Naive thymus-derived CD4-positive, alpha-beta T cell (primary cell): ENCODE measurements around the gene NUP93. TPM values are rescaled to one million over a fixed set of nuclear protein-coding genes. Genes with fewer than 3 reads are reported as not detected.
"Not testable (repeated sequence)": the region's sequence is repeated elsewhere in the genome, so short reads cannot be mapped to it uniquely, and the experiment has no call there.

Experiments used
- ATAC-seq: fragments of 150-1000 bp; cut with Tn5 transposase; 2 replicates; pipeline ENCODE4 v1.10.0; 2021; ENCODE audit warnings: mild to moderate bottlenecking, moderate library complexity
- CTCF ChIA-PET: fragments of 350-600 bp; sonication (Branson Sonifier 250); formaldehyde crosslinking; loops from one replicate; lab custom pipeline; 2021; ENCODE audit warnings: antibody characterized with exemption; lab: Charles Lee
- POLR2A ChIA-PET: fragments of 350-600 bp; sonication (Branson Sonifier 250); formaldehyde crosslinking; loops from one replicate; lab custom pipeline; 2021; ENCODE audit warnings: antibody characterized with exemption, inconsistent platforms; lab: Charles Lee
- DNase-seq, 9 donors: peaks; one replicate each; pipeline versions ENCODE4 v3.0.0 to v3.0.0-alpha.2; 2020 to 2022; ENCODE audit warnings: mixed read lengths in 1 of 9
- H3K27ac ChIP-seq: one replicate; pipeline ENCODE4 v1.7.0; 2013; ENCODE audit warnings: mild to moderate bottlenecking, low read depth, low read length, moderate library complexity
- H3K27me3 ChIP-seq, 2 donors: one replicate each; pipeline ENCODE4 v1.7.0; 2013; ENCODE audit warnings: low read length in 2 of 2, mild to moderate bottlenecking in 2 of 2, moderate library complexity in 2 of 2; ENCODE audit not compliant: control insufficient read depth in 2 of 2, insufficient read depth in 2 of 2
- H3K36me3 ChIP-seq, 3 experiments: 1 replicate in 2 of 3; 2 replicates in 1 of 3; pipeline ENCODE4 v1.7.0; 2013; ENCODE audit warnings: low read length in 3 of 3, mild to moderate bottlenecking in 3 of 3, moderate library complexity in 1 of 3; ENCODE audit not compliant: insufficient read depth in 3 of 3, control insufficient read depth in 2 of 3
- H3K4me1 ChIP-seq, 2 donors: one replicate each; pipeline ENCODE4 v1.7.0; 2013; ENCODE audit warnings: low read length in 2 of 2, mild to moderate bottlenecking in 2 of 2, moderate library complexity in 1 of 2; ENCODE audit not compliant: control insufficient read depth in 2 of 2, insufficient read depth in 2 of 2
- H3K4me3 ChIP-seq: 2 replicates; pipeline ENCODE4 v1.7.0; 2013; ENCODE audit warnings: mild to moderate bottlenecking, low read length
- H3K9me3 ChIP-seq, 3 experiments: 1 replicate in 2 of 3; 2 replicates in 1 of 3; pipeline ENCODE4 v1.7.0; 2013; ENCODE audit warnings: low read length in 3 of 3; ENCODE audit not compliant: control insufficient read depth in 2 of 3
- H3K27ac Mint-ChIP-seq, 9 donors: one replicate each; pipeline ENCODE4 v1.8.0; 2020 to 2022; ENCODE audit warnings: mixed read lengths in 9 of 9, mild to moderate bottlenecking in 8 of 9, moderate library complexity in 5 of 9, inconsistent platforms in 2 of 9
- H3K27me3 Mint-ChIP-seq, 5 donors: one replicate each; pipeline ENCODE4 v1.8.0; 2021 to 2022; ENCODE audit warnings: mixed read lengths in 5 of 5, mild to moderate bottlenecking in 1 of 5
- H3K36me3 Mint-ChIP-seq, 5 donors: one replicate each; pipeline ENCODE4 v1.8.0; 2020 to 2022; ENCODE audit warnings: mixed read lengths in 5 of 5, mild to moderate bottlenecking in 3 of 5, inconsistent platforms in 1 of 5
- H3K4me1 Mint-ChIP-seq, 7 donors: one replicate each; pipeline ENCODE4 v1.8.0; 2020 to 2022; ENCODE audit warnings: mixed read lengths in 7 of 7, mild to moderate bottlenecking in 3 of 7, inconsistent platforms in 1 of 7
- H3K4me3 Mint-ChIP-seq, 10 donors: one replicate each; pipeline ENCODE4 v1.8.0; 2020 to 2022; ENCODE audit warnings: mild to moderate bottlenecking in 10 of 10, mixed read lengths in 10 of 10, moderate library complexity in 6 of 10, inconsistent platforms in 2 of 10
- H3K9me3 Mint-ChIP-seq, 11 donors: one replicate each; pipeline ENCODE4 v1.8.0; 2020 to 2022; ENCODE audit warnings: mixed read lengths in 11 of 11, mild to moderate bottlenecking in 4 of 11, inconsistent platforms in 1 of 11, moderate library complexity in 1 of 11
- intact Hi-C, 2 donors: fragments of 100-400 bp; cut with micrococcal nuclease; formaldehyde crosslinking; loops; one replicate each; pipeline ENCODE4 v1.15.1; 2023
- polyA plus RNA-seq, 2 donors: library from polyadenylated mRNA; unstranded; fragments of 300-500 nt; fragmentation: Illumina TruSeq; gene quantifications; one replicate each; pipeline ENCODE4 v1.2.3, GENCODE V29; 2021
- total RNA-seq, 6 experiments: library from RNA in 5 of 6; stranded (reverse) in 5 of 6; gene quantifications; 1 replicate in 5 of 6; 2 replicates in 1 of 6; pipeline ENCODE4 v1.2.3 and lab custom pipeline; 2021 to 2026

Gene NUP93
- total and polyA plus RNA-seq, 7 experiments from 2014 or later, result 53.0 to 90.5 (median 64.5) TPM

DNA sequence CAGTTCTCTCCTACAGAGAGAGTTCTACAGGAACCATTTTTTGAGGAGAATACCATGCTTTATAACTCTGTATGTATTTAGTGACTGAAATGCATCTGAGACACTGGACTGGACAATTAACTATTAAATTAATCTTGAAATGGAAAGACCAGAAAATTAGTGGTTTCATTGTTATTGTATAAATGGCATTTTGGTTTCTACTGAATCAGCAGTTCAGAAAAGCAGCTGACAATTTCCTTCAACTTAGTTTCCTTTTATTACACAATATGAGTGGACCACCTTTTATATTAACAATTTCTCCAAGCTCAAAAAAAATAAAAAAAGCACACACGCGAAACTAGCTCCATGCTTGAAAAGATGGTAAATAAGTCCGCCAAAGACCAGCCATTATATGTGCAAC lies 69.0 kb downstream of the NUP93 start:
- no peaks in the 10 kb centered on the region for H3K4me1 ChIP-seq
- Mint-ChIP-seq H3K27ac (no peak overlapping the region), H3K27me3 (no peaks in the 10 kb centered on the region), H3K36me3 (peaks cover 0 to 17% (median 5%) of the 10 kb centered on the region in 5 donors), H3K9me3 (no peaks in the 10 kb centered on the region), H3K4me3 (no peak overlapping the region), H3K4me1 (peaks cover 0 to 2% (median 0%) of the 10 kb centered on the region in 7 donors)
- ChIA-PET POLR2A (interaction anchor here (0.7 kb wide), 1 partner anchor 24 kb away, joined by 4 read pairs; no protein-coding TSS in a partner anchor), CTCF (interaction anchor here (0.6 to 0.7 kb wide), 2 partner anchors 75 to 97 kb away, joined by 3 to 4 read pairs; no protein-coding TSS in a partner anchor)
- DNase-seq (no peak), ATAC-seq (no peak)
- H3K27me3 ChIP-seq, result no peaks in the 10 kb centered on the region
- intact Hi-C loops, result no loop called here
- H3K4me3 ChIP-seq, result no peak overlapping the region
- H3K36me3 ChIP-seq, result peaks cover 0 to 7% (median 0%) of the 10 kb centered on the region in 3 experiments
- no peaks in the 10 kb centered on the region for H3K9me3 ChIP-seq
- no peak overlapping the region for H3K27ac ChIP-seq

DNA sequence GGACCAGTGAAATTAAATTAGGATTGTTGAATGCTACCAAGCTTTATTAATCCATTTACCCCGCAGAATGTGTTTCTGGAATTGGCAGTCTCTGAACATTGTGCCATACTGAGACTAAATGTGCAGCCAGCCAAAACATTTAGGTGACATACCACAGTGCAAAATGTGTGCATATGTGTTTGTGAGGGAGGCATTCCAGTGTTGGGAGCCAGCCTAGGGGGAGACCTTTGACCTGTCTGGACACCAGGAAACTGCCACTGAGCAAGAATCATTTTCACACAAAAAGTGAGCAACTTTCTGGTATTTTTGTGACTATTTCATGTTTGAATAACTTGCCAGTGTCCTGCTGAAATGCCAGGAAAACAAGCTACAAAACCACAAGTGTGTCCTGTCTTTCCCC lies 70.4 kb downstream of the NUP93 start:
- no peak overlapping the region for H3K4me3 ChIP-seq
- no peaks in the 10 kb centered on the region for H3K9me3 Mint-ChIP-seq
- peaks cover 0 to 2% (median 0%) of the 10 kb centered on the region in 7 donors for H3K4me1 Mint-ChIP-seq
- DNase-seq (no peak), ATAC-seq (no peak)
- POLR2A ChIA-PET, result no interaction called here
- no peak overlapping the region for H3K27ac Mint-ChIP-seq
- intact Hi-C loops, result no loop called here
- peaks cover 0 to 12% (median 0%) of the 10 kb centered on the region in 3 experiments for H3K36me3 ChIP-seq
- CTCF ChIA-PET, result no interaction called here
- no peaks in the 10 kb centered on the region for H3K27me3 ChIP-seq
- no peak overlapping the region for H3K27ac ChIP-seq
- no peaks in the 10 kb centered on the region for H3K4me1 ChIP-seq
- H3K9me3 ChIP-seq, result no peaks in the 10 kb centered on the region
- peaks cover 0 to 24% (median 6%) of the 10 kb centered on the region in 5 donors for H3K36me3 Mint-ChIP-seq
- H3K27me3 Mint-ChIP-seq, result no peaks in the 10 kb centered on the region
- no peak overlapping the region for H3K4me3 Mint-ChIP-seq

- Mint-ChIP-seq H3K4me3 (no peak overlapping the region), H3K4me1 (peaks cover 0 to 2% (median 0%) of the 10 kb centered on the region in 7 donors), H3K36me3 (peaks cover 11 to 36% (median 15%) of the 10 kb centered on the region in 5 donors), H3K9me3 (no peaks in the 10 kb centered on the region), H3K27ac (no peak overlapping the region), H3K27me3 (no peaks in the 10 kb centered on the region)
- intact Hi-C loops, result no loop called here
- DNase-seq, result no peak
- H3K27me3 ChIP-seq, result no peaks in the 10 kb centered on the region
- CTCF ChIA-PET, result no interaction called here
- H3K4me1 ChIP-seq, result no peaks in the 10 kb centered on the region
- POLR2A ChIA-PET, result interaction anchor here (0.7 kb wide), 1 partner anchor 50 kb away, joined by 3 read pairs; no protein-coding TSS in a partner anchor
- no peak for ATAC-seq
- H3K4me3 ChIP-seq, result no peak overlapping the region
- H3K9me3 ChIP-seq, result no peaks in the 10 kb centered on the region
- H3K27ac ChIP-seq, result no peak overlapping the region
- H3K36me3 ChIP-seq, result peaks cover 0 to 26% (median 0%) of the 10 kb centered on the region in 3 experiments
Observed at GRCh38 chr16:56801762-56802161, 71.8 kb downstream of the NUP93 start.

- peaks cover 18 to 40% (median 21%) of the 10 kb centered on the region in 5 donors for H3K36me3 Mint-ChIP-seq
- CTCF ChIA-PET, result no interaction called here
Observed at GRCh38 chr16:56807011-56807675, 77.2 kb downstream of the NUP93 start.

DNA sequence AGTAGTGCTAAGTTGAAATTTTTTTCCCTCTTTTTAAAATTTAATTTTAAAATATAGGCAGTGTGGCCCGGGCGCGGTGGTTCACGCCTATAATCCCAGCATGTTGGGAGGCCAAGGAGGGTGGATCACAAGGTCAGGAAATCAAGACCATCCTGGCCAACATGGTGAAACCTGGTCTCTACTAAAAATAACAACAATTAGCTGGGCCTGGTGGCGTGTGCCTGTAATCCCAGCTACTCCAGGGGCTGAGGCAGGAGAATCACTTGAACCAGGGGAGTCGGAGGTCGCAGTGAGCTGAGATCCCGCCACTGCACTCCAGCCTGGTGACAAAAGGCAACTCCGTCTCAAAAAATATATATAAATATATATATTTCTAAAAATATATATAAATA lies 77.7 kb downstream of the NUP93 start:
- not testable (repeated sequence) for H3K4me1 Mint-ChIP-seq, H3K27ac Mint-ChIP-seq

More at GRCh38 chr16:56807011-56807675, 77.2 kb downstream of the NUP93 start:
- H3K4me3 ChIP-seq, result no peak overlapping the region
- no peaks in the 10 kb centered on the region for H3K4me1 ChIP-seq
- intact Hi-C loops, result no loop called here
- H3K36me3 ChIP-seq, result peaks cover 0 to 24% (median 0%) of the 10 kb centered on the region in 3 experiments
- POLR2A ChIA-PET, result no interaction called here
- Mint-ChIP-seq H3K4me3 (no peak overlapping the region), H3K4me1 (peaks cover 0 to 2% (median 0%) of the 10 kb centered on the region in 7 donors), H3K9me3 (peaks cover 0 to 1% (median 0%) of the 10 kb centered on the region in 11 donors), H3K27ac (no peak overlapping the region), H3K27me3 (no peaks in the 10 kb centered on the region)
- no peaks in the 10 kb centered on the region for H3K27me3 ChIP-seq
- H3K9me3 ChIP-seq, result no peaks in the 10 kb centered on the region
- no peak overlapping the region for H3K27ac ChIP-seq
- ATAC-seq (no peak), DNase-seq (no peak)

GRCh38 chr16:56810954-56811353 lies 81.0 kb downstream of the NUP93 start:
- H3K4me3 ChIP-seq, result no peak overlapping the region
- no peaks in the 10 kb centered on the region for H3K27me3 ChIP-seq
- peaks cover 0 to 1% (median 0%) of the 10 kb centered on the region in 11 donors for H3K9me3 Mint-ChIP-seq
- peaks cover 11 to 34% (median 15%) of the 10 kb centered on the region in 5 donors for H3K36me3 Mint-ChIP-seq
- H3K4me1 Mint-ChIP-seq, result peaks cover 0 to 5% (median 0%) of the 10 kb centered on the region in 7 donors
- no peak overlapping the region for H3K27ac ChIP-seq
- no peak overlapping the region for H3K27ac Mint-ChIP-seq
- ATAC-seq (no peak), DNase-seq (no peak)
- ChIA-PET CTCF (no interaction called here), POLR2A (no interaction called here)
- H3K9me3 ChIP-seq, result no peaks in the 10 kb centered on the region
- H3K4me1 ChIP-seq, result no peaks in the 10 kb centered on the region
- H3K36me3 ChIP-seq, result peaks cover 0 to 14% (median 0%) of the 10 kb centered on the region in 3 experiments
- H3K4me3 Mint-ChIP-seq, result no peak overlapping the region
- H3K27me3 Mint-ChIP-seq, result no peaks in the 10 kb centered on the region
- intact Hi-C loops, result no loop called here

More for the DNA sequence above, 77.7 kb downstream of the NUP93 start:
- peaks cover 0 to 24% (median 0%) of the 10 kb centered on the region in 3 experiments for H3K36me3 ChIP-seq
- POLR2A ChIA-PET, DNase-seq, H3K9me3 Mint-ChIP-seq, H3K4me3 Mint-ChIP-seq, H3K27me3 ChIP-seq, H3K4me1 ChIP-seq, H3K27ac ChIP-seq, H3K4me3 ChIP-seq, CTCF ChIA-PET, ATAC-seq, H3K27me3 Mint-ChIP-seq, intact Hi-C loops, H3K9me3 ChIP-seq: not testable (repeated sequence)
- H3K36me3 Mint-ChIP-seq, result peaks cover 18 to 40% (median 21%) of the 10 kb centered on the region in 5 donors
